ENCODE measurements around the gene AOC2. TPM values are rescaled to one million over a fixed set of nuclear protein-coding genes. Genes with fewer than 3 reads are reported as not detected.

The AOC2 gene
- polyA plus RNA-seq, 2 of the 4 experiments (the other 2 are of a cell fraction): 1.7 to 2.7 TPM

- TF ChIP-seq CBX8 (IDR thresholded peaks at IDR 0.05) (no peak), BCL3 (IDR thresholded peaks at IDR 0.05) (no peak), HOXB13 (CRISPR knock-in tag; IDR thresholded peaks at IDR 0.05; ENCODE audit: low read depth) (no peak), CEBPB (IDR thresholded peaks at IDR 0.05) (no peak), FOSL2 (IDR thresholded peaks at IDR 0.05) (no peak), FOSL2 (CRISPR knock-in tag; IDR thresholded peaks at IDR 0.05) (no peak), EP300 (IDR thresholded peaks at IDR 0.05) (no peak)
These were observed 13.0 kb downstream of the AOC2 start (continued) for GRCh38 chr17:42857389-42857788.

GRCh38 chr17:42865638-42866094 lies 21.3 kb downstream of the AOC2 start:
- no peak overlapping the region for H3K4me3 ChIP-seq
- ATAC-seq: no peak
- no peak for FAIRE-seq
- CTCF ChIA-PET: interaction anchor here (1.1 to 13.4 kb wide), 9 partner anchors 10 to 63 kb away, joined by 3 to 89 read pairs (median 4); partner anchors contain the start of genes AOC2 and PSME3
- POLR2A ChIA-PET: interaction anchor here (1.0 kb wide), 1 partner anchor 43 kb away, joined by 3 read pairs; no protein-coding TSS in a partner anchor
- 66% methylated on average over 7 of the region's 7 CpGs for WGBS (ENCODE audit: missing lambda C conversion rate)
- H3K9me3 ChIP-seq: peaks cover 22% of the 10 kb centered on the region
- TF ChIP-seq CEBPB (IDR thresholded peaks at IDR 0.05) (no peak), KDM5A (IDR thresholded peaks at IDR 0.05) (no peak), CBX8 (IDR thresholded peaks at IDR 0.05) (no peak), CBX2 (IDR thresholded peaks at IDR 0.05; ENCODE audit: borderline replicate concordance, low read depth) (no peak), ATOH8 (CRISPR knock-in tag; IDR thresholded peaks at IDR 0.05; ENCODE audit: low read depth) (no peak), POLR2AphosphoS2 (conservative IDR thresholded peaks at IDR 0.05; ENCODE audit: low read length) (no peak), CHD2 (IDR thresholded peaks at IDR 0.05; ENCODE audit: low read length, partially characterized antibody) (no peak), MAX (IDR thresholded peaks at IDR 0.05) (no peak), FOSL2 (IDR thresholded peaks at IDR 0.05) (no peak), FOSL2 (CRISPR knock-in tag; IDR thresholded peaks at IDR 0.05) (no peak), USF2 (IDR thresholded peaks at IDR 0.05) (no peak), SMC3 (IDR thresholded peaks at IDR 0.05) (no peak), POLR2A (IDR thresholded peaks at IDR 0.05; ENCODE audit: low read length) (no peak), HEYL (CRISPR knock-in tag; IDR thresholded peaks at IDR 0.05) (no peak), HES2 (IDR thresholded peaks at IDR 0.05) (no peak), EHMT2 (IDR thresholded peaks at IDR 0.05; ENCODE audit: low read depth) (no peak), HOXB13 (CRISPR knock-in tag; IDR thresholded peaks at IDR 0.05; ENCODE audit: low read depth) (no peak), MAFK (IDR thresholded peaks at IDR 0.05; ENCODE audit: partially characterized antibody) (no peak)
- H3K27ac ChIP-seq: no peak overlapping the region
- no peaks in the 10 kb centered on the region for H3K4me1 ChIP-seq
- H3K4me2 ChIP-seq: no peak overlapping the region
- no peak for DNase-seq (ENCODE audit: low read depth in 1 of 2, low spot score in 1 of 2)

GRCh38 chr17:42866216-42866615 lies 21.8 kb downstream of the AOC2 start:
- Histone ChIP-seq H3K4me3 (no peak overlapping the region), H3K9me3 (peaks cover 27% of the 10 kb centered on the region), H3K4me1 (no peaks in the 10 kb centered on the region), H3K4me2 (no peak overlapping the region), H3K27ac (no peak overlapping the region)
- POLR2A ChIA-PET: interaction anchor here (0.6 to 1.0 kb wide), 2 partner anchors 43 to 98 kb away, joined by 3 to 4 read pairs; no protein-coding TSS in a partner anchor
- WGBS (ENCODE audit: missing lambda C conversion rate): 62% methylated on average over 4 of the region's 4 CpGs
- ATAC-seq (no peak), DNase-seq (ENCODE audit: low read depth in 1 of 2, low spot score in 1 of 2) (no peak), FAIRE-seq (no peak)
- CTCF ChIA-PET: interaction anchor here (0.7 to 13.4 kb wide), 7 partner anchors 10 to 63 kb away, joined by 3 to 89 read pairs (median 4); partner anchors contain the start of genes AOC2 and PSME3
- no peak for TF ChIP-seq RAD21 (conservative IDR thresholded peaks at IDR 0.05 in 1 of 2, IDR thresholded peaks at IDR 0.05 in 1 of 2)
- no peak for TF ChIP-seq ZNF302 (CRISPR knock-in tag; IDR thresholded peaks at IDR 0.05)
- no peak for TF ChIP-seq HMGXB4 (CRISPR knock-in tag; IDR thresholded peaks at IDR 0.05; ENCODE audit: borderline replicate concordance)
- TF ChIP-seq MAX (IDR thresholded peaks at IDR 0.05): no peak
- no peak for TF ChIP-seq MYC (IDR thresholded peaks at IDR 0.05; ENCODE audit: borderline replicate concordance, low read length)
- TF ChIP-seq POLR2A (IDR thresholded peaks at IDR 0.05; ENCODE audit: low read length): no peak; the same call in 1 of the 2 replicates
- TF ChIP-seq RFX5 (IDR thresholded peaks at IDR 0.05): no peak
- TF ChIP-seq ATOH8 (CRISPR knock-in tag; IDR thresholded peaks at IDR 0.05; ENCODE audit: low read depth): no peak
- no peak for TF ChIP-seq MAFK (IDR thresholded peaks at IDR 0.05; ENCODE audit: partially characterized antibody)
- TF ChIP-seq ZSCAN20 (CRISPR knock-in tag; IDR thresholded peaks at IDR 0.05): no peak
- TF ChIP-seq HEYL (CRISPR knock-in tag; IDR thresholded peaks at IDR 0.05): no peak
- TF ChIP-seq NPAS2 (CRISPR knock-in tag; IDR thresholded peaks at IDR 0.05; ENCODE audit: borderline replicate concordance): no peak
- TF ChIP-seq E2F6 (IDR thresholded peaks at IDR 0.05; ENCODE audit: borderline replicate concordance, low read depth): no peak
